ENCODE results near the gene PILRA. TPM values are rescaled to one million over a fixed set of nuclear protein-coding genes. Genes with fewer than 3 reads are reported as not detected.

Gene PILRA
- total and polyA plus RNA-seq, 2 experiments from 2014 or later = 0.38 to 5.3 TPM

DNA sequence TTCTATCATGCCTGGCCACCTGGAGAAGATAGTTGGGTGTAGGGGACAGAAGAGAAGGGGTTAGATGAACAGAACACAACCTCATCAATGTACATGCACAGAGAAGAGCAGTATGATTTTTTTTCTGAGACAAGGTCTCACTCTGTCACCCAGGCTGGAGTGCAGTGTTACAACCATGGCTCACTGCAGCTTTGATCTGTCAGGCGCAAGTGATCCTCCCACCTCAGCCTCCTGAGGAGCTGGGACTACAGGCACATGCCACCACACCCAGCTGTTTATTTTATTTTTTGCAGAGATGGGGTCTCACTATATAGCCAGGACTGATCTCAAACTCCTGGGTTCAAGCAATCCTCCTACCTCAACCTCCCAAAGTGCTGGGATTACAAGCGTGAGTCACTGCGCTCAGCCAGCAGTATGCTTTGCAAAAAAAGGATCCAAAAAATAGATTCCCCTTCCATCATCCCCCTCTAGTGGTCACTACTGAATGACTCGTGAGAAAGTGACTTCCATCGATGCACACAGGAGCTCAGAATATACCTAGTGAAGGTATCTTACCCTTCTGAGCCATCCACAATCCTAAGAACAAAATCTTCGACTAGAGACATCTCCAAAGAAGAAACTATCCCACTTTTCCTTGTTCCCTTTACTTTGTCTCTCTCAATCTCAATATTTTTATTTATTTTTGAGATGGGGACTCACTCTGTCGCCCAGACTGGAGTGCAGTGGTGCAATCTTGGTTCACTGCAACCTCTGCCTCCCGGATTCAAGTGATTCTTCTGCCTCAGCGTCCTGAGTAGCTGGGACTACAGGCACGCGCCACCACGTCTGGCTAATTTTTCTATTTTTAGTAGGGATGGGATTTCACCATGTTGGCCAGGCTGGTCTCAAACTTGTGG is 34.2 kb downstream of the PILRA start (continued):
- TF ChIP-seq, protein P1, sequence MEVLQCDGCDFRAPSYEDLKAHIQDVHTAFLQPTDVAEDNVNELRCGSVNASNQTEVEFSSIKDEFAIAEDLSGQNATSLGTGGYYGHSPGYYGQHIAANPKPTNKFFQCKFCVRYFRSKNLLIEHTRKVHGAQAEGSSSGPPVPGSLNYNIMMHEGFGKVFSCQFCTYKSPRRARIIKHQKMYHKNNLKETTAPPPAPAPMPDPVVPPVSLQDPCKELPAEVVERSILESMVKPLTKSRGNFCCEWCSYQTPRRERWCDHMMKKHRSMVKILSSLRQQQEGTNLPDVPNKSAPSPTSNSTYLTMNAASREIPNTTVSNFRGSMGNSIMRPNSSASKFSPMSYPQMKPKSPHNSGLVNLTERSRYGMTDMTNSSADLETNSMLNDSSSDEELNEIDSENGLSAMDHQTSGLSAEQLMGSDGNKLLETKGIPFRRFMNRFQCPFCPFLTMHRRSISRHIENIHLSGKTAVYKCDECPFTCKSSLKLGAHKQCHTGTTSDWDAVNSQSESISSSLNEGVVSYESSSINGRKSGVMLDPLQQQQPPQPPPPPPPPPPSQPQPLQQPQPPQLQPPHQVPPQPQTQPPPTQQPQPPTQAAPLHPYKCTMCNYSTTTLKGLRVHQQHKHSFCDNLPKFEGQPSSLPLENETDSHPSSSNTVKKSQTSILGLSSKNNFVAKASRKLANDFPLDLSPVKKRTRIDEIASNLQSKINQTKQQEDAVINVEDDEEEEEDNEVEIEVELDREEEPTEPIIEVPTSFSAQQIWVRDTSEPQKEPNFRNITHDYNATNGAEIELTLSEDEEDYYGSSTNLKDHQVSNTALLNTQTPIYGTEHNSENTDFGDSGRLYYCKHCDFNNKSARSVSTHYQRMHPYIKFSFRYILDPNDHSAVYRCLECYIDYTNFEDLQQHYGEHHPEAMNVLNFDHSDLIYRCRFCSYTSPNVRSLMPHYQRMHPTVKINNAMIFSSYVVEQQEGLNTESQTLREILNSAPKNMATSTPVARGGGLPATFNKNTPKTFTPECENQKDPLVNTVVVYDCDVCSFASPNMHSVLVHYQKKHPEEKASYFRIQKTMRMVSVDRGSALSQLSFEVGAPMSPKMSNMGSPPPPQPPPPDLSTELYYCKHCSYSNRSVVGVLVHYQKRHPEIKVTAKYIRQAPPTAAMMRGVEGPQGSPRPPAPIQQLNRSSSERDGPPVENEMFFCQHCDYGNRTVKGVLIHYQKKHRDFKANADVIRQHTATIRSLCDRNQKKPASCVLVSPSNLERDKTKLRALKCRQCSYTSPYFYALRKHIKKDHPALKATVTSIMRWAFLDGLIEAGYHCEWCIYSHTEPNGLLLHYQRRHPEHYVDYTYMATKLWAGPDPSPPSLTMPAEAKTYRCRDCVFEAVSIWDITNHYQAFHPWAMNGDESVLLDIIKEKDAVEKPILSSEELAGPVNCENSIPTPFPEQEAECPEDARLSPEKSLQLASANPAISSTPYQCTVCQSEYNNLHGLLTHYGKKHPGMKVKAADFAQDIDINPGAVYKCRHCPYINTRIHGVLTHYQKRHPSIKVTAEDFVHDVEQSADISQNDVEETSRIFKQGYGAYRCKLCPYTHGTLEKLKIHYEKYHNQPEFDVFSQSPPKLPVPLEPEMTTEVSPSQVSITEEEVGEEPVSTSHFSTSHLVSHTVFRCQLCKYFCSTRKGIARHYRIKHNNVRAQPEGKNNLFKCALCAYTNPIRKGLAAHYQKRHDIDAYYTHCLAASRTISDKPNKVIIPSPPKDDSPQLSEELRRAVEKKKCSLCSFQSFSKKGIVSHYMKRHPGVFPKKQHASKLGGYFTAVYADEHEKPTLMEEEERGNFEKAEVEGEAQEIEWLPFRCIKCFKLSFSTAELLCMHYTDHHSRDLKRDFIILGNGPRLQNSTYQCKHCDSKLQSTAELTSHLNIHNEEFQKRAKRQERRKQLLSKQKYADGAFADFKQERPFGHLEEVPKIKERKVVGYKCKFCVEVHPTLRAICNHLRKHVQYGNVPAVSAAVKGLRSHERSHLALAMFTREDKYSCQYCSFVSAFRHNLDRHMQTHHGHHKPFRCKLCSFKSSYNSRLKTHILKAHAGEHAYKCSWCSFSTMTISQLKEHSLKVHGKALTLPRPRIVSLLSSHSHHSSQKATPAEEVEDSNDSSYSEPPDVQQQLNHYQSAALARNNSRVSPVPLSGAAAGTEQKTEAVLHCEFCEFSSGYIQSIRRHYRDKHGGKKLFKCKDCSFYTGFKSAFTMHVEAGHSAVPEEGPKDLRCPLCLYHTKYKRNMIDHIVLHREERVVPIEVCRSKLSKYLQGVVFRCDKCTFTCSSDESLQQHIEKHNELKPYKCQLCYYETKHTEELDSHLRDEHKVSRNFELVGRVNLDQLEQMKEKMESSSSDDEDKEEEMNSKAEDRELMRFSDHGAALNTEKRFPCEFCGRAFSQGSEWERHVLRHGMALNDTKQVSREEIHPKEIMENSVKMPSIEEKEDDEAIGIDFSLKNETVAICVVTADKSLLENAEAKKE (CRISPR knock-in tag; IDR thresholded peaks at IDR 0.05) = no peak
- TF ChIP-seq EZH2 (IDR thresholded peaks at IDR 0.05; ENCODE audit: low read depth, unreplicated experiment) = no peak
- no peak for TF ChIP-seq CREB1 (CRISPR knock-in tag; IDR thresholded peaks at IDR 0.05; ENCODE audit: low read depth)

- Mint-ChIP-seq H3K4me1 (peaks cover 6% of the 10 kb centered on the region; the same call in 2 of the 3 replicates), H3K27me3 (ENCODE audit: insufficient read depth, low read depth, poor library complexity) (no peaks in the 10 kb centered on the region), H3K9me3 (no peaks in the 10 kb centered on the region), H3K27ac (no peak overlapping the region), H3K36me3 (ENCODE audit: low read depth) (no peaks in the 10 kb centered on the region), H3K4me3 (no peak overlapping the region)
- Histone ChIP-seq H3K36me3 (ENCODE audit: insufficient read depth) (no peaks in the 10 kb centered on the region), H3K79me2 (replicated peaks; ENCODE audit: insufficient read depth) (no peaks in the 10 kb centered on the region), H3K4me2 (no peak overlapping the region), H3K4me1 (ENCODE audit: insufficient read depth) (no peaks in the 10 kb centered on the region), H3F3A (replicated peaks; ENCODE audit: low read depth) (no peaks in the 10 kb centered on the region), H3K27me3 (ENCODE audit: insufficient read depth) (no peaks in the 10 kb centered on the region), H3K9me2 (ENCODE audit: insufficient read depth) (no peaks in the 10 kb centered on the region), H3K4me3 (no peak overlapping the region), H2AFZ (no peak overlapping the region), H4K20me1 (replicated peaks; ENCODE audit: insufficient read depth) (no peaks in the 10 kb centered on the region), H3K27ac (ENCODE audit: low read depth) (no peak overlapping the region)
- DNase-seq (ENCODE audit: low spot score) (no peak), ATAC-seq (no peak)
- TF ChIP-seq CREB1 (CRISPR knock-in tag; IDR thresholded peaks at IDR 0.05; ENCODE audit: low read depth) = no peak
- no peak for TF ChIP-seq EZH2phosphoT487 (IDR thresholded peaks at IDR 0.05; ENCODE audit: unreplicated experiment)
- TF ChIP-seq, protein P2, sequence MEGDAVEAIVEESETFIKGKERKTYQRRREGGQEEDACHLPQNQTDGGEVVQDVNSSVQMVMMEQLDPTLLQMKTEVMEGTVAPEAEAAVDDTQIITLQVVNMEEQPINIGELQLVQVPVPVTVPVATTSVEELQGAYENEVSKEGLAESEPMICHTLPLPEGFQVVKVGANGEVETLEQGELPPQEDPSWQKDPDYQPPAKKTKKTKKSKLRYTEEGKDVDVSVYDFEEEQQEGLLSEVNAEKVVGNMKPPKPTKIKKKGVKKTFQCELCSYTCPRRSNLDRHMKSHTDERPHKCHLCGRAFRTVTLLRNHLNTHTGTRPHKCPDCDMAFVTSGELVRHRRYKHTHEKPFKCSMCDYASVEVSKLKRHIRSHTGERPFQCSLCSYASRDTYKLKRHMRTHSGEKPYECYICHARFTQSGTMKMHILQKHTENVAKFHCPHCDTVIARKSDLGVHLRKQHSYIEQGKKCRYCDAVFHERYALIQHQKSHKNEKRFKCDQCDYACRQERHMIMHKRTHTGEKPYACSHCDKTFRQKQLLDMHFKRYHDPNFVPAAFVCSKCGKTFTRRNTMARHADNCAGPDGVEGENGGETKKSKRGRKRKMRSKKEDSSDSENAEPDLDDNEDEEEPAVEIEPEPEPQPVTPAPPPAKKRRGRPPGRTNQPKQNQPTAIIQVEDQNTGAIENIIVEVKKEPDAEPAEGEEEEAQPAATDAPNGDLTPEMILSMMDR (conservative IDR thresholded peaks at IDR 0.05; ENCODE audit: low read depth in 2 of 2) = no peak
- TF ChIP-seq REST (IDR thresholded peaks at IDR 0.05; ENCODE audit: unreplicated experiment) = no peak
- TF ChIP-seq ZNF331 (CRISPR knock-in tag; IDR thresholded peaks at IDR 0.05; ENCODE audit: low read depth) = no peak
- TF ChIP-seq NANOG (IDR thresholded peaks at IDR 0.05; ENCODE audit: borderline replicate concordance) = no peak
- no peak for TF ChIP-seq EZH2 (IDR thresholded peaks at IDR 0.05; ENCODE audit: low read depth, unreplicated experiment)
- no peak for TF ChIP-seq JUNB (IDR thresholded peaks at IDR 0.05; ENCODE audit: unreplicated experiment)
These were observed 37.8 kb downstream of the PILRA start for GRCh38 chr7:100411101-100411500.
